Osteoblast (primary cell): Measurements from ENCODE around the gene SERPINB8. TPM values are rescaled to one million over a fixed set of nuclear protein-coding genes. Genes with fewer than 3 reads are reported as not detected.

ENCODE experiments used
- DNase-seq: peaks from one replicate; pipeline ENCODE4 v3.0.0; 2011; ENCODE audit warnings: low spot score, mixed read lengths; ENCODE audit not compliant: insufficient read length; ENCODE audit errors: missing footprints
- H2AFZ ChIP-seq: 2 replicates; pipeline ENCODE4 v1.6.0; 2011; ENCODE audit warnings: mild to moderate bottlenecking, low read length
- H3K27ac ChIP-seq: 2 replicates; pipeline ENCODE4 v1.5.1; 2011; ENCODE audit warnings: mild to moderate bottlenecking, low read depth, low read length, moderate library complexity
- H3K27me3 ChIP-seq: 2 replicates; pipeline ENCODE4 v1.6.0; 2012; ENCODE audit warnings: mild to moderate bottlenecking, control low read depth, inconsistent platforms, low read length, moderate library complexity; ENCODE audit not compliant: insufficient read depth
- H3K36me3 ChIP-seq: 2 replicates; pipeline ENCODE4 v1.5.1; 2011; ENCODE audit warnings: mild to moderate bottlenecking, low read length, control low read depth, moderate library complexity; ENCODE audit not compliant: insufficient read depth
- H3K4me1 ChIP-seq: 2 replicates; pipeline ENCODE4 v1.5.1; 2011; ENCODE audit warnings: mild to moderate bottlenecking, low read length, control low read depth, moderate library complexity; ENCODE audit not compliant: insufficient read depth
- H3K4me2 ChIP-seq: 2 replicates; pipeline ENCODE4 v1.6.0; 2011; ENCODE audit warnings: mild to moderate bottlenecking, low read length; ENCODE audit not compliant: insufficient read depth
- H3K4me3 ChIP-seq: fragments of 200-600 bp; sonication (generic); 3 replicates; pipeline ENCODE4 v1.5.1; 2012; ENCODE audit warnings: mild to moderate bottlenecking, low read length, inconsistent platforms; ENCODE audit not compliant: insufficient read depth
- H3K79me2 ChIP-seq: 2 replicates; pipeline ENCODE4 v1.6.0; 2012; ENCODE audit warnings: mild to moderate bottlenecking, low read length, control low read depth, inconsistent platforms; ENCODE audit not compliant: insufficient read depth
- H3K9me3 ChIP-seq: 2 replicates; pipeline ENCODE4 v1.5.1; 2011; ENCODE audit warnings: low read depth, low read length, control low read depth
- H4K20me1 ChIP-seq: 2 replicates; pipeline ENCODE4 v1.6.0; 2012; ENCODE audit warnings: mild to moderate bottlenecking, low read length, control low read depth; ENCODE audit not compliant: insufficient read depth
- total RNA-seq: library from RNA; depleted of rRNA; stranded (reverse); fragments of >200 nt; gene quantifications from 2 replicates; pipeline ENCODE4 v1.2.3, GENCODE V29; 2012
- TF ChIP-seq, protein P1 (sequence below): IDR thresholded peaks from 2 replicates; pipeline ENCODE4 v1.5.1; 2011; ENCODE audit warnings: mild to moderate bottlenecking, low read depth, low read length, moderate library complexity; ENCODE audit errors: extremely low read depth

Gene SERPINB8
- total RNA-seq, 1 donor = 30.4 TPM

DNA sequence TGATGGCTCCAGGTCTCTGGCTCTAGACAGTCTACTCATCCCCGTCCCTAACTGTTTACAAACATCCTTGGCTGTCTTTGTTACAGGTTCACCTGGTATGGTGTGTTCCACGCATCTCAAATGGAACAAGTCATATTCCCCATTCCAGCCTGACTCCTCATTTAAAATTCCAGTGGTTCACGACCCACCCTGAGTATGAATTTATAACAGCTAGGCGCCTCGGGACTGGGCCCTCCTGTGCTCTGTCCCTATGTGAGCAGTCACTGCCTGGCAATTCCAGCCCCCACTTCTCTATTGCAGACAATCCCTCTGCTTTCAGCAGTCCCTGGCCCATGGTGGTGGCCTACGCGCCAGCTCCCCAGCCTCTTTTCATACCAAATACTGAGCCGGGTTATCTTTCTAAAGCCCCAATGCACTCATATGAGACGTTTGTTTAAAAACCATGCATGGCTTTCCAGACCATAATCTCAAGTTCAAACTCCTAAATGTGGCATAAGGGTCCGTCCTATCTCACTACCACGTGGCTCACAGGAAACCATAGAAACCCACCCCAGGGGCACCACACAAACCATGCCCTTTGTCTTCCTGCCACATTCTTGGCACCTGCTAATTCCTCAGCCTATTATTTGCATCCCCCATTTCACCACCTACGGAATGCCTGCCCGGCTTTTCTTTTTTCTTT is 1.6 kb downstream of the SERPINB8 start:
- Histone ChIP-seq H3K4me1 (peaks cover 7% of the 10 kb centered on the region), H3K4me2 (peak overlapping the region; percentile 97), H2AFZ (peak overlapping the region; percentile 98), H3K9me3 (no peaks in the 10 kb centered on the region), H3K27ac (peak overlapping the region; percentile 89), H3K79me2 (peaks cover 40% of the 10 kb centered on the region), H4K20me1 (peaks cover 5% of the 10 kb centered on the region), H3K4me3 (peak overlapping the region; percentile 89), H3K36me3 (no peaks in the 10 kb centered on the region), H3K27me3 (no peaks in the 10 kb centered on the region)
- DNase-seq = no peak
- TF ChIP-seq, protein P1, sequence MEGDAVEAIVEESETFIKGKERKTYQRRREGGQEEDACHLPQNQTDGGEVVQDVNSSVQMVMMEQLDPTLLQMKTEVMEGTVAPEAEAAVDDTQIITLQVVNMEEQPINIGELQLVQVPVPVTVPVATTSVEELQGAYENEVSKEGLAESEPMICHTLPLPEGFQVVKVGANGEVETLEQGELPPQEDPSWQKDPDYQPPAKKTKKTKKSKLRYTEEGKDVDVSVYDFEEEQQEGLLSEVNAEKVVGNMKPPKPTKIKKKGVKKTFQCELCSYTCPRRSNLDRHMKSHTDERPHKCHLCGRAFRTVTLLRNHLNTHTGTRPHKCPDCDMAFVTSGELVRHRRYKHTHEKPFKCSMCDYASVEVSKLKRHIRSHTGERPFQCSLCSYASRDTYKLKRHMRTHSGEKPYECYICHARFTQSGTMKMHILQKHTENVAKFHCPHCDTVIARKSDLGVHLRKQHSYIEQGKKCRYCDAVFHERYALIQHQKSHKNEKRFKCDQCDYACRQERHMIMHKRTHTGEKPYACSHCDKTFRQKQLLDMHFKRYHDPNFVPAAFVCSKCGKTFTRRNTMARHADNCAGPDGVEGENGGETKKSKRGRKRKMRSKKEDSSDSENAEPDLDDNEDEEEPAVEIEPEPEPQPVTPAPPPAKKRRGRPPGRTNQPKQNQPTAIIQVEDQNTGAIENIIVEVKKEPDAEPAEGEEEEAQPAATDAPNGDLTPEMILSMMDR = no peak

DNA sequence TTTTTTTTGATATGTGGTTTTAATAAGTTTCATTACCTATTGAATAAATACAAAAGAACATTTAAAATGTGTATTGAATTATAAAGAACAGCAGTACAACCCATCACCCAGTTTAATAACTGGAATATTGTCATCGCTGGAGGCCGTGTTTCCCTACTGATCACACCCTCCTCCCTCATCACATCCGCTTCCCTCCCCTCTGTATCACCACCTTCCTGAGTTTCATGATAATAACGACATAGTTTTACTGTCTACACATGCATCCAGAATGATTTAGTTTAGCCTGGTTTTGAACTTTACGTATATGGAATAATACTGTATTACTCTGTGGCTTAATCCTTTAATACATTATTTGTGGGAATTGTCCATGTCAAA is 2.1 kb downstream of the SERPINB8 start:
- Histone ChIP-seq H3K9me3 (no peaks in the 10 kb centered on the region), H3K27ac (no peak overlapping the region), H3K4me2 (no peak overlapping the region), H2AFZ (no peak overlapping the region), H3K4me3 (no peak overlapping the region), H4K20me1 (peaks cover 8% of the 10 kb centered on the region), H3K27me3 (no peaks in the 10 kb centered on the region), H3K36me3 (no peaks in the 10 kb centered on the region), H3K79me2 (peaks cover 44% of the 10 kb centered on the region), H3K4me1 (peaks cover 7% of the 10 kb centered on the region)
- DNase-seq = no peak
- TF ChIP-seq, protein P1 = no peak

DNA sequence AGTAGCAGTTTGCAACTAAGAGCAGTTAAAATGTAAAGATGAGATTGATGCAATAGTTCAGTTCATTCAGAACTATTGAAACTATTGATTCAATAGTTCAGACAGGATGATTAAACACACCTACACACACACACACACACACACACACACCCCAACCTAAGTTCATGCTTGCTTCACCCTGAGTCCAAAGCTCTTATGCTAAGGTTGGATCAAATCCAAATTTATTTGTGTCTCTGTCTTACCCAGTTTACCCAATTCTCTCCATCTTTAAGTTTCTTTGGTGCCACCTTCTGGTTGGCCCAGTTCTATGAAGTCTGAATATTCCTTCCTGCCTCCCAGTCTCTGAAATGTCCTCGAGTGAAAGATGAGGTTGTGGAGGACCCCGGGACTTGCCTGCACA is 5.1 kb downstream of the SERPINB8 start:
- no peak overlapping the region for H3K4me2 ChIP-seq

DNA sequence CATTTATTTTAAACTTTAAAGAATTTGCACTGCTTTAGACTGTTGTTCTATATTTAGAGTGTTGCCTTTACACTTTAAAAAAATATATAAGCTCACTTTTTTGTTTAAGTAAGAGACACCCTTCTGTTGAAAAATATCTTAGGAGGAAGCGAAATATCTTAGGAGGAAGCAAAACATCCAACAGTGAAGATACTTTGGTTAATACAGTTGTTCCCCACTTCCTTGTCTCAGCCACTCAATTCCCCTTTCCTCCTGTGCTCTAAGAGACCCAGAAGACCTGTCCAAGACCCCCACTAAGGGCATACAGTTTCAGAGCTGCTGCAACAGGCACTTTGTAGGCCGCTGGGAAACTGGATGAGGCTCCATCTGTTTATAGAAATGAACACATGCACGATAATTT is 5.7 kb downstream of the SERPINB8 start:
- H3K36me3 ChIP-seq = peaks cover 4% of the 10 kb centered on the region
- no peaks in the 10 kb centered on the region for H3K27me3 ChIP-seq
- H3K4me1 ChIP-seq = peaks cover 4% of the 10 kb centered on the region
- H3K4me2 ChIP-seq = no peak overlapping the region
- H3K4me3 ChIP-seq = no peak overlapping the region
- H3K27ac ChIP-seq = no peak overlapping the region
- DNase-seq = no peak
- TF ChIP-seq, protein P1 = no peak
- no peaks in the 10 kb centered on the region for H3K9me3 ChIP-seq
- peaks cover 76% of the 10 kb centered on the region for H3K79me2 ChIP-seq
- H4K20me1 ChIP-seq = peaks cover 8% of the 10 kb centered on the region
- H2AFZ ChIP-seq = no peak overlapping the region

More for the DNA sequence above, 5.1 kb downstream of the SERPINB8 start:
- H2AFZ ChIP-seq = peak overlapping the region; percentile 51
- DNase-seq = no peak
- H3K27ac ChIP-seq = no peak overlapping the region
- no peaks in the 10 kb centered on the region for H3K27me3 ChIP-seq
- peaks cover 70% of the 10 kb centered on the region for H3K79me2 ChIP-seq
- H3K36me3 ChIP-seq = no peaks in the 10 kb centered on the region
- H4K20me1 ChIP-seq = peaks cover 8% of the 10 kb centered on the region
- H3K4me3 ChIP-seq = no peak overlapping the region
- TF ChIP-seq, protein P1 = peak; percentile 46
- peaks cover under 1% of the 10 kb centered on the region for H3K4me1 ChIP-seq
- no peaks in the 10 kb centered on the region for H3K9me3 ChIP-seq
